HG03442 (cell line): ENCODE results near the gene SUGCT.
"Not testable (repeated sequence)": the region's sequence is repeated elsewhere in the genome, so short reads cannot be mapped to it uniquely, and the experiment has no call there.

Source experiments
- ATAC-seq: cut with Tn5 transposase; IDR thresholded peaks from one replicate; pipeline ENCODE4 v1.9.1; 2021; ENCODE audit warnings: mild to moderate bottlenecking, moderate library complexity; ENCODE audit not compliant: unreplicated experiment

SUGCT gene

DNA sequence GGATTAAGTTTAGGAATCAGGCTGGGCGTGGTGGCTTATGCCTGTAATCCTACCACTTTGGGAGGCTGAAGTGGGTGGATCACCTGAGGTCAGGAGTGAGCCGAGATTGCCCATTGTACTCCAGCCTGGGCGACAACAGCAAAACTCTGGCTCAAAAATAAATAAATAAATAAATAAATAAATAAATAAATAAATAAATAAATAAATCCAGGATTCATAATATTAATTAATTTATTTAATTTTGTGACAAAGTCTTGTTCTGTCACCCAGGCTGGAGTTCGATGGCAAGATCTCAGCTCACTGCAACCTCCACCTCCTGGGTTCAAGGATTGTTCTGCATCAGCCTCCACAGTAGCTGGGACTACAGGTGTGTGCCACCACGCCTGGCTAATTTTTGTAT lies 4.2 kb downstream of the SUGCT start:
- no peak for ATAC-seq

DNA sequence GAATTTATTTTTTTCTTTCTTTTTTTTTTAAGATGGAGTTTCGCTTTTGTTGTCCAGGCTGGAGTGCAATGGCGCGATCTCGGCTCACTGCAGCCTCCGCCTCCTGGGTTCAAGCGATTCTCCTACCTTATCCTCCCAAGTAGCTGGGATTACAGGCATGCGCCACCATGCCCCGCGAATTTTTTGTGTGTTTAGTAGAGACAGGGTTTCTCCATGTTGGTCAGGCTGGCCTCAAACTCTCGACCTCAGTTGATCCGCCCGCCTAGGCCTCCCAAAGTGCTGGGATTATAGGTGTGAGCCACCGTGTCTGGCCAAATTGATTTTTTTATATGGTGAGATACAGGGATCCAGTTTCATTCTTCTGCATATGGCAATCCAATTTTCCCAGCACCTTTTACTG lies 5.1 kb downstream of the SUGCT start:
- ATAC-seq: not testable (repeated sequence)

DNA sequence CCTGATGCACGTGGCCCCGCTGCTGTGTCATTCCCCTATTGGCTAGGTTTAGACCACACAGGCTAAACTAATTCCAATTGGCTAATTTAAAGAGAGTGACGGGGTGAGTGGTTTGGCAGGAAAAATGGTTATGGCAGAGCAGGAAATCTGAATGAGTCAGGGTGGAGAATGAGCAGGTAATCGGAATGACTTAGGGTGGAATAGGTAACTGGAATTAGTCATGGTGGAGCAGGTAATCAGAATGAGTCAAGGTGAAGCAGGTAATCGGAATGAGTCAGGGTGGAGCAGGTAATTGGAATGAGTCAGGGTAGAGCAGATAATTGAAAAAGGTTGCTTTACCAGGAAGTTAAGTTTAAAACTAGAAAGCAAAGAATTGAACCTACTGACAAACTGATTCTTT lies 7.1 kb downstream of the SUGCT start:
- not testable (repeated sequence) for ATAC-seq

DNA sequence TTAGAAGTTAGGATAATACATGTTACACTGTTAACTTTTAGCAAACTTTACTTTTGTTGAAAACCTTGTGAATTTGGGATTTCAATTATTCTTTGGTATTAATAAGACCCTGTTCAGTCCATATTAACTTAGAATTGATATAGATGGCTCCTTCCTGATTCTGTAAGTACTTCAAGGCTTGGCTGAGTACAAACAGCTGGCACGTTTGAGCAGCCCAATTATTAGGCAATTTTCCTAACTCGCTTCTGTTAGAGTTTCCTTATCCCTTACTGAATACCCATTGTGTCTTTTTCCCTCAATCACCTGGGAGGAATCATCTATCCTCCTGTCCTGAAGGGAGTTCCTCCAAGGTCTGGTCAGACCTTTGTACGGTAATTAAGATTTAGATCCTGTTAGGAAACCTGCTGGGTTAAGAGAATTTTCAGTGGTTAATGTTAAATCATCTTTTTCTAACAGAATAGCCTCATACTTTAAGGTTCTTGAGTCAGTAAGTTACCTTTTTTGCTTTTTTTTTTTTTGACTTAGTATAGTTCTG lies 10.9 kb downstream of the SUGCT start:
- not testable (repeated sequence) for ATAC-seq

DNA sequence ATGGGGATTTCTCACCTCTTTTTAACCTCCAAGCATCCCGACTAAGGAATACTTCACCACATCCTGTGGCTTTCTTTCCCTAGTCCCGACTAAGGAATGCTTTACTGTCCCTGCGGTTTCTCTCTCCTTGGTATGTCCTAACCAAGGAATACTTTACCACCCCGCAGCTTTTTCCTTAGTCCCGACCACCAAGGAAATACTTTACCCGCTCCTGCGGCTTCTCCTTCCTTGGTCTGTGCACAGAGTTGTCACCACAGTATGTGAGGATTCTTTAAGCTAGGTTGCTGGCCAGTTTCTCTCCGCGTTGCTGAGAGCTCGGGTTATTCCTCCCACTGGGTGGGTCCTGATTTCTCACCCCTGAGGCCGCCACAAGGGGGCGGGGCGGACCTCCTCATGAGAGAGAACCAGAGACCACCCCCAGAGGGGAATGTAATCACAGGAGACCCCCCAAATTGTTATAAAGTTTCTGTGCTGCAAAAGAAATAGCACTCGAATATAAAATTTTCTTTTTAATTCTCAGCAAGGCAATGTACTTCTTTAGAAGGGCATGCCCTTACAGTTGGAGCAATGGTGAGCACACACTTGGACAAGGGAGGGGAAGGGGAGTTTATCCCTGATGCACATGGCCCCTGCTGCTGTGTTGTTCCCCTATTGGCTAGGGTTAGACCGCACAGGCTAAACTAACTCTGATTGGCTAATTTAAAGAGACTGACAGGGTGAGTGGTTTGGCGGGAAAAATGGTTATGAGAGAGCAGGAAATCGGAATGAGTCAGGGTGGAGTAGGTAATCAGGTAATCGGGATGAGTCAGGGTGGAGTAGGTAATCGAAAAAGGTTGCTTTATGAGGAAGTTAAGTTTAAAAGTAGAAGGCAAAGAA lies 12.8 kb downstream of the SUGCT start:
- ATAC-seq: no peak

DNA sequence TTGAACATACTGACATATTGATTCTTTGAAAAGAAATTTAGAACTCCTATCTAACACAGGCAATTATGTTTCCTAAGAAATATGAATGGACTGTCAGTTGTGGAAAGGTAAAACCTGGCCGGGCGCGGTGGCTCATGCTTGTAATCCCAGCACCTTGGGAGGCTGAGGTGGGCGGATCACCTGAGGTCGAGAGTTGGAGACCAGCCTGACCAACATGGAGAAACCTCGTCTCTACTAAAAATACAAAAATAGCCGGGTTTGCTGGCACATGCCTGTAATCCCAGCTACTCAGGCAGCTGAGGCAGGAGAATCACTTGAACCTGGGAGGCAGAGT lies 13.4 kb downstream of the SUGCT start:
- not testable (repeated sequence) for ATAC-seq

DNA sequence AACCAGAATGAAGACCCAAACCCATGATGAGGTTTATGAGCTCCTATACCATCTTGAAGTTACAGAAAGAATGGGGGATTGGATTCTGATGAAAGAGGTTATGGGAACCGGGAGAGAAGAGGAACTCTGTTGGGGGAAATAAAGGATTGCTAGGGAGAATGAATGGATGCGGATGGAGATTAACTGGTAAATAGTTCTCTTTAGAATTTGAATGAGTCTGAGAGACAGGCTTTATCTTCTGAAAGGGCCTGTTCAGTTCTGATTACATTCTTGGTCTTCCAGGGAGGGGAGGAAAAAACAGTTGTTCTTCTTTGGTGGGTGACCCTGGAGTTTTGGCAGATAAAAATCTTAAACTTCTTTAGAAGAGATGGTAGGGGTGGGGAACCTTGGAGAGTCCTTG lies 13.9 kb downstream of the SUGCT start:
- ATAC-seq: no peak

DNA sequence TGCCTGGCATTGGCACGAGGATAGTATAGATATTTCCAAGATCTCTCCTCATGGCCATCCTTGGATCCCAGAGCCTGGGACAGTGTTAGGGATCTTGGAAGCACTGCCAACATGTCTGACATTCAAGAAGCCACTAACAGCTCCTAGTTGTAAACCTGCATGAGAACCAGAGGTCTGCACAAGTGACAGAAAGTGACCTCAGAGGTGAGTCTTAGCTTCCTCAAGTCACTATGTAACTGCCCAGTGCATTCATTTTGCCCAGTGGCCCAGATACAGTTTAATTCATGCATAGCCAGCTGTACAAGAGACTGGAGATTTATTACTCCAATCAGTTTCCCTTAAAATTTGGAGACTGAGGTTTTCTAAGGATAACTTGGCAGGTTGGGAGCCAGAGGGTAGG lies 16.7 kb downstream of the SUGCT start:
- ATAC-seq: no peak

DNA sequence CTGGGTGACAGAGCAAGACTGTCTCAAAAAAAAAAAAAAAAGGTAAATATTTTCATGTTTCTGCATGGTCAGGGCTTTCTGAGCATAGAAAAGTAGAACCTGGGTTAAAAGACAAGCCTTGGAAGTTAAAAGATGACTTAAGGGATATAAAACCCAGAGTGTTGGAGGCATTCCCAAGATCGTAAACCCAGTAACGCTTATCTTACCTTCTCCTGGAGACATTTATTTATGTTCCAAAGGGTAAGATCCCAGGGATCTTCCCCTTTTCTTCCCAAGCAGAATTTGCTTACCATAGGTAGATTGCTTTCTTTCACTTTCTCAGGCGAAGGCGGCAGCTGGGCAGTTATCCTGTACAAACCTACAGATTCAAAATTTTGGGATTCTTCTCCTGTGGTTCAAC lies 22.2 kb downstream of the SUGCT start:
- ATAC-seq: no peak

DNA sequence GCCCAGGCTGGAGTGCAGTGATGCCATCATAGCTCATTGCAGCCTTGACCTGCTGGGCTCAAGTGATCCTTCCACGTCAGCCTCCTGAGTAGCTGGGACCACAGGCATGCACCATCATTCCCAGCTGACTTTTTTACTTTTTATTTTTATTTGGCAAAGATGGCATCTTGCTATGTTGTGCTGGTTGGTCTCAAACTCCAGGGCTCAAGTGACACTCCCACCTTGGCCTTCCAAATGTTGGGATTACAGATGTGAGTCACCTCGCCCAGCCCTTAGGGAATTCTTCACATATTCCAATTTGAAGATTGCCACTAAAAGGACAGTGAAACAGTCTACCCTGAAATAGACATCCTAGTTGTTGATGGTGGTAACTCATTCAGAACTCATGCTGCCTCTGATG lies 27.7 kb downstream of the SUGCT start:
- ATAC-seq: no peak

DNA sequence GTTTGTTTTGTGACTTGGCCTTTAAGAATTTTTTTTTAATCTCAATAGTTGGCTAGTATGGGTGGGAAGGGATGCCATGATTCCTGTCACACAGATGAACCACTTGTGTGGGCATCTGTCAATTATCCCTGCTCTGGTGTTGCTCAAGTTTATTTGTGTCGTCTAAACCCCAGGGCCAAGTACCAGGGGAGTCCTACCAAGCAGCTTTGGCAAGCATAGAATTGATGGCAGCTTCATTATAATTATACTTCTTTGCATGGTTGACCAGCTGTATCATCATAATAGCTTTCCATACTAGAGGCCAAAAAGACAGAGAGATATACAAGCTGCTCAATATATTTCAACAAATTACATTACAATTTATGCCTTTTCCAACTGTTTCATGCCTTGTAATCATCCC lies 30.4 kb downstream of the SUGCT start:
- ATAC-seq: no peak

DNA sequence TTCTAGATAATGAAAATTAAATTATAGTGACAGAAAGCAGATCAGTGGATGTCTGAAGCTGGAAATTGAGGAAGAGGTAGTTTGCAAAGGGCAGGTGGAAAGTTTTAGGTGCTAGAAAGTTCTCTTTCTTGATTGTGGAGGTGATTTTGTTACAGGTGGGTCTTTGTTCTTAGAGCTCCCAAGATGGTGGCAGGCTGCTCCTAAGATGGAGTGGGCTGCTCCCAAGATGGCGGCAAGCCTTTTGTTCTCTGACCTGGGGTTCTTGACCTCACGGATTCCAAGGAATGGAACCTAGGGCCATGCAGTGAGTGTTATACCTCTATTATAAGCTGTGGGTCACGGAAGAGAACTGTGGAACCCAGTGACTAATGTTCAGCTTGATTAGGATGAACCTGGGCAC lies 32.5 kb downstream of the SUGCT start:
- no peak for ATAC-seq

DNA sequence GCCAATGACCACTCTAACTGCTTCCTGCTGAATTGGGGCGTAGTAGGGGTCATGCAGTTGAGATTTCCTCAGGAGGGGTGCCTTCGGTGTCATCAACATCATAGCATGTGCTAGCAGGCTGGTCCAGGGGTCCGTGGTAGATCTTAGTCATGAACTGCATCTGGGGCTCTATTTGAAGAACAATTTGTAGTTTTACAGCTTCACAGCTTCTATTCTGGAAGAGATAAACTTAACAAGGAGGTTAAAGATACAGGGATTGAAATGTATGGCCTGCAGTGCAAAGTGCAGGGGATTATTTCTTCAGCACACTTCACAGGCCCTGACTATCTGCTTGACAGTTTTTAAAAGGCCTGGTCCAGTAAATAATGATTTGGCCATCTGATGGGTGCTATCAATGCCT lies 33.5 kb downstream of the SUGCT start:
- not testable (repeated sequence) for ATAC-seq

DNA sequence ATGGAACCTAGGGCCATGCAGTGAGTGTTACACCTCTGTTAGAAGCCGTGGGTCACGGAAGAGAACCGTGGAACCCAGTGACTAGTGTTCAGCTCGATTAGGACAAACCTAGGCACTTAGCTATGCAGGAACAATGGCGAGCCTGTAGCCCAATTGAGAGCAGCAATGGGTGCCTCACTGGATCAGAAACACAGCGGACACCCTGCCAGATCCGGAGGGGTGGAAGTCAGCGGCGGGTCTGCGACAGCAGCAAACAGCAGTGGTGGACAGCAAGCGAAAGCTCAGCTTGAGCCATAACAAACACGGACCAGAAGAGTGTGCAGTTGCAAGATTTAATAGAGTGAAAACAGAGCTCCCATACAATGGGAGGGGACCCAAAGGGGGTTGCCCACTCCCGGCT lies 38.3 kb downstream of the SUGCT start:
- ATAC-seq: not testable (repeated sequence)

DNA sequence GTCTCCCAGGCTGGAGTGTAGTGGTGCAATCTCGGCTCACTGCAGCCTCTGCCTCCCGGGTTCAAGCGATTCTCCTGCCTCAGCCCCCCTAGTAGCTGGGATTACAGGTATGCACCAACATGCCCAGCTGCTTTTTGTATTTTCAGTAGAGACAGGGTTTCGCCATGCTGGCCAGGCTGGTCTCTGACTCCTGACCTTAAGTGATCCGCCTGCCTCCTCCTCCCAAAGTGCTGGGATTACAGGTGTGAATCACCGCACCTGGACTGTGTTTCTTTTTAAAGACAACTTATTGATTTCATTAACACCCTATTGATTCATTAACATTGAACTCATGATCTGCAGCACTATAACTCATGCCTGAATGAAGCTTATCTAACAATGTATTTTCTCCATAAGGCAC lies 40.5 kb downstream of the SUGCT start:
- ATAC-seq: not testable (repeated sequence)

DNA sequence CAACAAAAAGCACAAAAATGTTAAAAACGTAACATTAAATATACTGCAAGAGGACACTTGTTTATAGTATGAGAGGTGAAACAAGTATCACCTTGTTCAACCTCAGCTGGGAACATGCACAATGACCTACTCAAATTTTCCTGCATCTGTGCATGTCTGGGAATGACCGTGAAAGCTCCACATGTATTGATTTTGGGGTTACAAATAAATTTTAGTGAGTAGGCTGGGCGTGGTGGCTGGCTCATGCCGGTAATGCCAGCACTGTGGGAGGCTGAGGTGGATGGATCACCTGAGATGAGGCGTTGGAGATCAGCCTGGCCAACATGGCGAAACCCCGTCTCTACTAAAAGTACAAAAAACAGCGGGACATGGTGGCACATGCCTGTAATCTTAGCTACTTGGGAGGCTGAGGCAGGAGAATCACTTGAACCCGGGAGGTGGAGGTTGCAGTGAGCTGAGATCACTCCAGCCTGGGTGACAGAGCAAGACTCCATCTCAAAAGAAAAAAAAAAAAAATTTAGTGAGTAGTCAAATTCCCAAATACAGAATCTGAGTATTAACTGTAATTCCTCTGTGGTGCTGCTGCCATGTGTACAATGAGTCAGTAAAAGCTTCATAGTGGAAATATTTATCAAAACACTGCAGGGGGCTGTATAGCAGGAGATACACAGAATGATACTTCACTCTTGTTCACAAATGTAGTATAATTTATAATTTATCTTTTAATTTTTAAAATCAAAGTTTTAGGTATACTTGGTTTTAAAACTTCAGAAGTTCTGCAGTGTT lies 41.1 kb downstream of the SUGCT start:
- ATAC-seq: no peak

DNA sequence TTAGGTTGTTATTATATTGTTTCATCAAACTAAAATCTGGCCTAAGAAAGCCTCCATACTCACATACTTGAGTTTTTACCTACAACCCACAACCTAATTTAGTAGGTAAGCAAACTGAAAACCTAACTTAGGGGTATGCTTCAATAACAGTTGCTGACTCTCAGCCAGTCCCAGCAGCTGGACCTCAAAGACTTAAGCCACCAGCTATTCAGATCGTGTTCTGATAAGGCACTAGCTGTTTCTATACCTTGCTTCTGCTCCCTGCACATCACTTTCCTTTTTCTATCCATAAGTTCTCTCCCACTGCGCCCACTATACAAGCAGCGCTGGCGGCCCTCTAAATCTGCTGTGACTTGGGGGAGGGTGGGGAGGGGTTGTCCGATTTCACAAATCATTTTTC lies 42.3 kb downstream of the SUGCT start:
- ATAC-seq: no peak

DNA sequence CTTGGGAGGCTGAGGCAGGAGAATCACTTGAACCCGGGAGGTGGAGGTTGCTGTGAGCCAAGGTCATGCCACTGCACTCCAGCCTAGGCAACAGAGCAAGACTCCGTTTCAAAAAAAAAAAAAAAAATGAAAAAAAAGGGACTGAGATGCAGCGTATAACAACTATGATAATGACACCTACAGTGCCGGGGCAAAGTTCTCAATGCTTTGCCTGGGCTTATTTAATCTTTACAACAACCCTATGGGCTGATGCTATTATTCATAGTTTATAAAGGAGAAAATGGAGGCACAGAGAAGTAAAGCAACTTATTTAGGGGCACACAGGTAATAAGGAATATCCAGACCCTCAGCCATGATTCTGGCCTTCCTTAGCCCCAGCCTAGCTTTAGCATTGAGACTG lies 47.6 kb downstream of the SUGCT start:
- no peak for ATAC-seq

DNA sequence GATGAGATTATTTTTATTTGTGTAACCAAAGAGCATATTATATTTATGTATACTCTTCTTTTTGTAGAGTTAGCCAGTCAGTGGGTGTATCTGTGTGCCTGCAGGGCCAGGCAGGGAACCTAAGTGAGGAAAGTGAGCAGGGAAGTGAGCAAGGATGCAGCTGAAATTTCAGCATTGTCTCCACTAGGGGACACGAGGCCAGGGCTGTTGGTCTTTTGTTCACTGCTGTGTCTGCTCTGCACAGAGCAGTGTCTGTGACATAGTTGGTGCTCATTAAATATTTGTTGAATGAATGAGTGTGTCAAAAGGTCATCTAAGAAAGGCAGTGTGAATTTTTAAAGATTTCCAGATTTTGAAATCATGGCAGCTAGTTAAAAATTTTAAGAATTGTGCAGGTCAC lies 51.8 kb downstream of the SUGCT start:
- no peak for ATAC-seq

DNA sequence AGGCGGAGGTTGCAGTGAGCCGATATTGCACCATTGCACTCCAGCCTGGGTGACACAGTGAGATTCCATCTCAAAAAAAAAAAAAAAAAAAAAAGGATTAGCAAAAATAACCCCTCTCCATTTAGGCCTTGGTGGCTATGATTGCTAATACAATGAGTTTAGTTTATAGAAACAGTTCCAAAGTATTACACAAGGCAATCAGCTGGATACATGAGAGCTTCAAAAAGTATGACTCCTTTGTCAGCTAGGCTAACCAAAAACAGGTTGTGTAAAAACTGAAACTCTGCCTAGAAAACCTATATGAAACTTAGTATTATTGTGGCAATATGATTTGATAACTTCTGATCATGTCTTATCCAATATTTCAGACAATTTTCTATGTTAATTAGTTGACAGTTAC lies 57.2 kb downstream of the SUGCT start:
- no peak for ATAC-seq

DNA sequence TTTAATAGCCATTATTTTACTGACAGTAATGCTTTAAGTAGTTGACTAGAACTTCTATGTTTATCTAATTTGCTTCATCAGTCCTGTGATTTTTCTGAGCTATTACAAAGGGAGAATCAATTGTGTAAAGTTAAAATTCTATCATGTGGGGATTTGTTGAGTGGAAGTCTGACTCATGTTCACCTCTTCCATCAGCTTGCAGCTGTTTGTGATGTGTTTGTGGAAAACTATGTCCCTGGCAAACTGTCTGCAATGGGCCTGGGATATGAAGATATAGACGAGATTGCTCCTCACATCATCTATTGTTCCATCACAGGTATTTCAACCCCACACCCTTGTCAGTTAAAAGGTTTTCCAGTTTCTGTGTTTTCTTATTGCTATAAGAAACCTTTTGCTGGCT lies 59.9 kb downstream of the SUGCT start:
- no peak for ATAC-seq

DNA sequence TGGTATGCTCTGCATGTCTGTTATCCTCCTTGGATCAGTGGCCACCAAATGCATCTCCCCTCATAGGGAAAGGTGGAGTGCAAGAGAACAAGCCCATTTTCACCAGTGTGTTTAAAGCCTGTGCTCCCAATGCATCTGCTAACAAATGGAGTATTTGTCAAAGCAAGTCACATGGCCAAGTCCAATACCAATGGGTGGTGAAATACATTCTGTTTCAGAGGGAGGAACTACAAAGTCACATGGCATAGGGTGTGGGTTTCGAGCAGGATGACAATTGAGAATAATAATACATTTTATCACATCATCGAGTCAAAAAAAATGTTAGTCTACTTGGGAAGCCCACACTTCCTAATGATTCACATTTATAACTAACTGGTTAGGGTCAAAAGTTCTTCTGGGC lies 62.7 kb downstream of the SUGCT start:
- ATAC-seq: no peak
